Activated T-cell treated with anti-CD3 and anti-CD28 coated beads, Interleukin-2, amount 50 U/mL, for 72 hours (primary cell): ENCODE data around the gene PLPPR2. TPM values are rescaled to one million over a fixed set of nuclear protein-coding genes. Genes with fewer than 3 reads are reported as not detected.
"Not testable (repeated sequence)": the region's sequence is repeated elsewhere in the genome, so short reads cannot be mapped to it uniquely, and the experiment has no call there.

ENCODE experiments used
- ATAC-seq, 2 donors: fragments of 150-1000 bp; cut with Tn5 transposase; replicated peaks in 1 of 2; 2 replicates each; pipeline ENCODE4 v1.10.0; 2021; ENCODE audit warnings: moderate library complexity in 2 of 2, mild to moderate bottlenecking in 1 of 2
- DNase-seq, 2 donors: peaks; one replicate each; pipeline ENCODE4 v3.0.0; 2021 to 2022; ENCODE audit warnings: mixed read lengths in 1 of 2
- H3K27ac Mint-ChIP-seq: one replicate; pipeline ENCODE4 v1.8.0; 2022; ENCODE audit warnings: mild to moderate bottlenecking, moderate library complexity, mixed read lengths
- H3K27me3 Mint-ChIP-seq: one replicate; pipeline ENCODE4 v1.8.0; 2022; ENCODE audit warnings: low read depth, mixed read lengths
- H3K36me3 Mint-ChIP-seq, 2 donors: one replicate each; pipeline ENCODE4 v1.8.0; 2022; ENCODE audit warnings: mixed read lengths in 2 of 2, mild to moderate bottlenecking in 1 of 2; ENCODE audit not compliant: insufficient read depth in 2 of 2
- H3K4me1 Mint-ChIP-seq: one replicate; pipeline ENCODE4 v1.8.0; 2022; ENCODE audit warnings: low read depth, mixed read lengths
- H3K4me3 Mint-ChIP-seq, 2 donors: one replicate each; pipeline ENCODE4 v1.8.0; 2022; ENCODE audit warnings: mild to moderate bottlenecking in 2 of 2, mixed read lengths in 2 of 2, moderate library complexity in 2 of 2
- H3K9me3 Mint-ChIP-seq, 2 donors: one replicate each; pipeline ENCODE4 v1.8.0; 2022; ENCODE audit warnings: mixed read lengths in 2 of 2
- total RNA-seq, 2 donors: library from RNA; stranded (reverse); gene quantifications; one replicate each; pipeline ENCODE4 v1.2.3, GENCODE V29; 2022

PLPPR2 gene
- total RNA-seq, 2 donors from 2014 or later = 6.9 to 9.7 TPM

DNA sequence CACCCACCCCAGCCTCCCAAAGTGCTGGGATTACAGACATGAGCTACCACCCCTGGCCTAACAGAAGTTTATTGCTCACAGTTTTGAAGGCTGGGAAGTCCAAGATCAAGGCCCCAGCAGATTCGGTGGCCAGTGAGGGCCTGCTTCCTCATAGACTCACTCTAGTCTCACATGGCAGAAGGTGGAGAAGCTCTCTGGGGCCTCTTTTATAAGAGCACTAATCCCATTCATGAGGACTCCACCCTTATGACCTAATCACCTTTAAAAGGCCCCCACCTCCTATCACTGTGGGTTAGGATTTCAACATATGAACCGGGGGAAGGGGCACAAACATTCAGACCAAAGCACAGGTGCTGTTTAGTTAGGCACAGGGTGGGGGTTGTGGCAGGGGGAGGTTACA lies 12.3 kb downstream of the PLPPR2 start:
- DNase-seq (no peak), ATAC-seq (no peak)
- Mint-ChIP-seq H3K4me1 (no peaks in the 10 kb centered on the region), H3K27ac (no peak overlapping the region), H3K9me3 (no peaks in the 10 kb centered on the region), H3K4me3 (no peak overlapping the region), H3K36me3 (peaks cover 0 to 8% of the 10 kb centered on the region in 2 donors), H3K27me3 (no peaks in the 10 kb centered on the region)

DNA sequence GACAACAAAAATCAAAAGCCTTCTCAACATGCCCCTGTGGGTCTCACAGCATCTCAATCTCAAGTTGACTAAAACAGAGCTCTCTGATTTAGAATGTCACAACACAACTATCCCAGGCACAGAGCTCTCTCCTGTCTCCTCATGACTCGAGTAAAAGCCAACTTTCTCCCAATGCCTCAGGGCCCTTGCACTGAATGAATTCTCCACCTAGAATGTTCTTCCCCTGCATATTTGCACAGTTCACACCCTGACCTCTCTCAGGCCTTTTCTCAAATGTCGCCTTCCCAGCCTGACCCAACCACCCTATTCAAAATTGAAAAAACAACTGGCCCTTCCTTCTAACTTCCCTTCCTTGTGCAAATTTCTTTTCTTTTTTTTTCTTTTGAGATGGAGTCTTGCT lies 15.5 kb downstream of the PLPPR2 start:
- Mint-ChIP-seq H3K27me3 (no peaks in the 10 kb centered on the region), H3K36me3 (peaks cover 0 to 8% of the 10 kb centered on the region in 2 donors), H3K4me3 (no peak overlapping the region), H3K9me3 (no peaks in the 10 kb centered on the region), H3K27ac (no peak overlapping the region), H3K4me1 (peaks cover 9% of the 10 kb centered on the region)
- DNase-seq = no peak
- ATAC-seq = no peak

DNA sequence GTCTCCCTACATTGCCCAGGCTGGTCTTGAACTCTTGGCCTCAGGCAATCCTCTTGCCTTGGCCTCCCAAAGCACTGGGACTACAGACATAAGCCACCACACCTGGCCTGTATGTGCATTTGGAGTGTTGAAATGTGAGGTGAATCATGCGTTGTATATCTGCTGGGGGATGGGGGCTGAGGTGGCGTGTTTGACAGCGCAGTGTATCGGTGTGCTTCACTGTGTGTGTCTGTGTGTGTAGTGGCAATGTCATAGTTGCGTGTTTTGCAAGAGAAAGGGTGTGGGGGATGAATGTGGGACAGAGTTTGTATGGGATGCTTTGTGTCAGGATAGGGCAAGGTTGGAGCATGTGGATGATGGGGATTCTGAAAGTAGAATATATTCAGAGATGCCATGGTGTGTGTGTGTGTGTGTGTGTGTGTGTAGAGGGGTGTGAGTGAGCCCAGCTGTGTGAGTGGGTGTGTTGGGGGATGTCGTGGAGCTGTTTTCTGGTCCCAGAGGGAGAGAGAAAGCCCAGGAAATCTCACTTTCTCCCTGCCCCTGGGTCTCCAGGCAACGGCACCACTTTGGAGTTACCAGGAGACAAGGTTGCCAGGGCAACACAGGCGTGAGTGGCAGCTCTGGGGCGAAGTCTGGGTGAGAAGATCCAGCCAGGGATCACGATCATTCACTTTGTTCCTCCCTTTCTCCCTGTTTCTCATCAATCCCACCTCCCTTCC lies 18.1 kb downstream of the PLPPR2 start:
- DNase-seq (no peak), ATAC-seq (no peak)
- H3K36me3 Mint-ChIP-seq = peaks cover 3 to 15% of the 10 kb centered on the region in 2 donors
- no peak overlapping the region for H3K27ac Mint-ChIP-seq
- peak overlapping the region in 1 of 2 donors; percentile 36 for H3K4me3 Mint-ChIP-seq
- peaks cover 35% of the 10 kb centered on the region for H3K4me1 Mint-ChIP-seq
- H3K9me3 Mint-ChIP-seq = peaks cover 0 to 2% of the 10 kb centered on the region in 2 donors
- H3K27me3 Mint-ChIP-seq = no peaks in the 10 kb centered on the region

DNA sequence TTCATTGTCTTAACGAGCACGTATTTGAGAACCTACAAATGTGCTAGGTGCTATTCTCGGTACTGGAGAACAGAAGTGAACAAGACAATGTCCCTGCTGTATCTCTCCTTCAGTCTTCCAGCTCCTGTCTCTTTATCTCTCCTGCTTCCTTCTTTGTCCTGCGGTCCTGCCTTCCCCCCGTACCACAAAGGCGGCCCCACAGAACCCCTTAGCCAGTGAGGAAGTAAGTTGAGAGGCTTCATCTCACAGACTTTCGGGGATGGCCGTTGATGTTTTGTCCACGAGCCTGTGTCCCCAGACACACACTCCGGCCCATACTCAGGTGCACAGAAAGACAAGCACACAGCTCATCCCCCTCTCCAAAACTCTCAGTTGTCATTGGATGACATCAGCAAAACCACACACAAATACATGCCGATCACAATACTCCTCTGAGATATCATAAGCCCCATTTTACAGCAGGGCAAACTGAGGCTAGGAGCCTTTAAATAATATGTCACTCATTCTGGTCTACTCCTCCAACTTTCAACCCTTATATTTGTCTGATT lies 18.7 kb downstream of the PLPPR2 start:
- Mint-ChIP-seq H3K27me3 (no peaks in the 10 kb centered on the region), H3K4me1 (peaks cover 41% of the 10 kb centered on the region), H3K4me3 (no peak overlapping the region), H3K36me3 (peaks cover 5 to 15% of the 10 kb centered on the region in 2 donors), H3K27ac (no peak overlapping the region), H3K9me3 (peaks cover 0 to 2% of the 10 kb centered on the region in 2 donors)
- ATAC-seq (no peak), DNase-seq (no peak)

DNA sequence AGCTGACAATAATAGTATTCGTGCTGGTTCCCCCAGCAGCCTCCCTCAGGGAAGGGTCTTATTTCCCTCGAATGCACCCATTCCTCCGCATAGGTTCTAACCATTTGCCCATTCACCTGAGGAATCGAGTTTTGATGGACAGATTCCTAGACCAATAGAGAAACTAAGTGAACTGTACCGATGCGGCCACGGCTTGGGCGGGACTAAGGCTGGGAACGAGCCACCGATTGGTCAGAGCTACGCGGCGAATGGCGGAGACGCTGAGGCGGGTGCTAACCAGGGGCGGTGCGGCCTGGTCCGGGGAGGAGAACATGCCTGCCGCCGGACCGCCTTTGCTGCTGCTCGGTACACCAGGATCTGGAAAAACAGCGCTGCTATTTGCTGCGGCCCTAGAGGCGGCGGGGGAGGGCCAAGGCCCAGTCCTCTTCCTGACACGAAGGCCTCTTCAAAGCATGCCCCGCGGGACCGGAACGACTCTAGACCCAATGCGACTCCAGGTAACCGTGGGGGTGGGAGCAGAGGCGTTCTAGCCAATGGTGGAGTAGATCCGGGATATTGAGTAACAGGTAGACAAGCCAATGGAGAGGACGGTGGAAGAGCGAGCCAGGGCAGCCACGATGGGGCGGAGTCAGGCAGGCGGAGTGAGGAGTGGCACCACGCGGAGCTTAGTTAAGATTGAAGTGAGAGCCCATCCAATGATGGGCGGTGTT lies 19.4 kb downstream of the PLPPR2 start, which contains the start of gene SWSAP1:
Gene SWSAP1 (plus strand): TSS at position 234 of the 710 bp plus-strand sequence. CDS start 15 bp downstream, at position 249.
- peak within 1 kb of the TSS in 1 of 2 donors; percentile 36 for H3K4me3 Mint-ChIP-seq
- peak; percentile 96 to 98 for DNase-seq
- peaks cover 44% of the 10 kb centered on the region for H3K4me1 Mint-ChIP-seq
- H3K9me3 Mint-ChIP-seq = peaks cover 0 to 2% of the 10 kb centered on the region in 2 donors
- peaks cover 5 to 14% of the 10 kb centered on the region in 2 donors for H3K36me3 Mint-ChIP-seq
- ATAC-seq = peak; percentile 91
- no peak within 1 kb of the TSS for H3K27ac Mint-ChIP-seq
- no peaks in the 10 kb centered on the region for H3K27me3 Mint-ChIP-seq

DNA sequence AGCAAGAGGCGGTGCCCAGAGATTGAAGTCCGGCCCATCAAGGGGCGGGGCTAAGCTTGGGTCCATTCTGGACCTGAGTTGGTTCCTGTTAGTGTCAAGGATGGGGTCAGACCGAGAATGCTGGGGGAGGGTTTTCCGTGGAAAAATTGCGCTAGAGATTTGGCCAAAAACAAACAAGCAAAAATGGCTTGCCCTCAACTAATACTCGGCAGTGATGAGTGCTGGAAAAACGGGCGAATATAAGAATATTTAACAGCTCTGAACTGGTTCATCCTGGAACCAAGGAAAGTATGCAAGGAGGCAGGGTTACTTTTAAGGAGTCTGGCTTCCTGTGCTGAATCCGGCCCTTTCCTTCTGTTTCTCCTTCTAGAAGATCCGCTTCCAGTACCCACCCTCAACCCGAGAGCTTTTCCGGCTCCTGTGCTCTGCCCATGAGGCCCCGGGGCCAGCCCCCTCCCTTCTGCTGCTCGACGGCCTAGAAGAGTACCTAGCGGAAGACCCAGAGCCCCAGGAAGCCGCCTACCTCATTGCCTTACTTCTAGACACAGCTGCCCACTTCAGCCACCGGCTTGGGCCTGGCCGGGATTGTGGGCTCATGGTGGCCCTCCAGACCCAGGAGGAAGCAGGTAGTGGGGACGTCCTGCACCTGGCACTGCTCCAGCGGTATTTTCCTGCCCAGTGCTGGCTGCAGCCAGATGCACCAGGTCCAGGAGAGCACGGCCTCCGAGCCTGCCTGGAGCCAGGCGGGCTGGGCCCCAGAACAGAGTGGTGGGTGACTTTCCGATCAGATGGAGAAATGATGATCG lies 20.1 kb downstream of the PLPPR2 start:
- DNase-seq (peak; percentile 80 to 84), ATAC-seq (peak; percentile 46 to 47)
- Mint-ChIP-seq H3K4me3 (no peak overlapping the region), H3K36me3 (peaks cover 8 to 15% of the 10 kb centered on the region in 2 donors), H3K9me3 (peaks cover 0 to 2% of the 10 kb centered on the region in 2 donors), H3K27ac (no peak overlapping the region), H3K27me3 (no peaks in the 10 kb centered on the region), H3K4me1 (peaks cover 52% of the 10 kb centered on the region)

DNA sequence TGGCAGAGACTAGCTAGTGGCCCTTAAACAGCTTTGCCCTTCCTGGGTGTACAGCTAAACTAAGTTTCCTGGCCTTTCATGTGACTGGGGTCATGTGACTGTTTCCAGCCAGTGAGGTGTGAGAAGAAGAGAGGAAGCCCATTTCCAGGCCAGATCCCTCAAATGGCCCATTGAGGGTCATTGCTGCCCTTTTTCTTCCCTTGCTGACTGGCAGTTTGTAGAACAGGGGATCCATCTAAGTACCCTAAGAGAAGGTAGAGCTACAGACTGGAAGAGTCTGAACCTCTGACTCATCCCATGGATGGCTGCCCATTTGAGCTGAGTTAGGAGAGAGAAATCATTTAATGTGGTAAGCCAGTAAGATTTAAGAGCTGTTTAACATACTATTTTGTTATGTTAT lies 22.0 kb downstream of the PLPPR2 start:
- Mint-ChIP-seq H3K36me3 (peaks cover 8 to 10% of the 10 kb centered on the region in 2 donors), H3K4me1 (peaks cover 66% of the 10 kb centered on the region), H3K27me3 (no peaks in the 10 kb centered on the region), H3K9me3 (peaks cover 0 to 2% of the 10 kb centered on the region in 2 donors), H3K4me3 (peak overlapping the region in 1 of 2 donors; percentile 78), H3K27ac (peak overlapping the region; percentile 82)
- DNase-seq = peak; percentile 40 to 42
- no peak for ATAC-seq

DNA sequence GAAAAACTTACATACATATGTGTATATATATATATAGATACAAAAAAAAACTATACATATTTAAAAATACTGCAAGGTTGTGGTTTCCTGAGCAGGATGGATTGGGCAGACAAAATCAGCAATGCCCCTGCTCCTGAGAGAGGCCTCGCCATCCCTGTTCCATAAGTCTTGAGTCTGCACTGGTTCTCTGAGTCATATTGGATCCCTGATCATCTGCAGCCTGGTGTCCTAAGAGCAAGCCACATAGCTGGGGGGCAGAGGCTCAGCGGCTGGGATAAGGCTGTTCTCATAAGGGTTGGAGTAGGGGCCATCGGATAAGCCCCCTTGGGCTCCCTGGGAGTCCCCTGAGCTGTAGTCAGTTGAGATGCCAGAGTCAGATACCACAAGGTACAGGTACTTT lies 22.5 kb downstream of the PLPPR2 start:
- no peak for ATAC-seq
- peaks cover 8 to 10% of the 10 kb centered on the region in 2 donors for H3K36me3 Mint-ChIP-seq
- H3K4me3 Mint-ChIP-seq = peak overlapping the region in 1 of 2 donors; percentile 13
- no peak overlapping the region for H3K27ac Mint-ChIP-seq
- peaks cover 71% of the 10 kb centered on the region for H3K4me1 Mint-ChIP-seq
- H3K27me3 Mint-ChIP-seq = no peaks in the 10 kb centered on the region
- no peak for DNase-seq
- H3K9me3 Mint-ChIP-seq = peaks cover 0 to 2% of the 10 kb centered on the region in 2 donors

DNA sequence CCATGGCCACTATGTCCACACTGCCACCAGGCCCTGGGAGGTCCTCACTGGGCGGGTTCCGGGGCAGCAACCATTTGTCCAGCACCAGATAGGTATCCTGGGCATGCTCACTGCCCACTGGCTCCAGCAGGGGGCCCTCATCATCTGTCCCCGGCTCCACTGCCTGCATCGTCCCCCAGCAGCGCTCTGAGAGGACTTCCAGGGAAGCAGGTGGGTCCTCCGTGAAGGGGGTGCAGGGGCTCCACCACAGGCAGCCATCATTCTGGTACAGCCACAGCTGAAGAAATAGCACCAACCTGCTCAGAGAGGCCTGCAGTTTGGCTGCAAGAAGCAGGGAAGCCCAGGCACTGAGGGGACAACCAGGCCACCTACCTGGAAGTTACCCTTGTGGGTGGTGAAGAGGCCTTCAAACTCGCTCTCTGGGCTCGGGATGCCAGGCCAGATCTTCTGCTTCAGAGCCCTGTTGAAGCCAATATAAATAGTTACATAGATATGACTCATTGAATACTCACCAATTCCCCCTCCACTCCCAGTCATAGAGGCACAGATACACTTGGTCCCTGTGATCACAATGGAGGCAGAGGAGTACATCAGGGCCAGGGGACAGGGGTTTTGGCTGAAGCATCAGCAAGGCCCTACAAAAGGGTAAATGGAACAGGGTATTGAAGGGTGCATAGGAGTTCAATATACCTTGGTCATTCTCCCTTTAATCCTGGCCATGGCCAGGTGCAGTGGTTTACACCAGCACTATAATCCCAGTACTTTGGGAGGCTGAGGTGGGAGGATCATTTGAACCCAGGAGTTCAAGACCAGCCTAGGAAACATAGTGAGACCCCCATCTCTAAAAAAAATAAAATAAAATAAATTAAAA lies 23.3 kb downstream of the PLPPR2 start:
- Mint-ChIP-seq H3K4me3 (peak overlapping the region; percentile 20 to 60), H3K9me3 (peaks cover 0 to 2% of the 10 kb centered on the region in 2 donors), H3K27me3 (no peaks in the 10 kb centered on the region), H3K27ac (no peak overlapping the region), H3K36me3 (peaks cover 8 to 10% of the 10 kb centered on the region in 2 donors), H3K4me1 (peaks cover 70% of the 10 kb centered on the region)
- ATAC-seq (no peak), DNase-seq (peak; percentile 31 to 35)

DNA sequence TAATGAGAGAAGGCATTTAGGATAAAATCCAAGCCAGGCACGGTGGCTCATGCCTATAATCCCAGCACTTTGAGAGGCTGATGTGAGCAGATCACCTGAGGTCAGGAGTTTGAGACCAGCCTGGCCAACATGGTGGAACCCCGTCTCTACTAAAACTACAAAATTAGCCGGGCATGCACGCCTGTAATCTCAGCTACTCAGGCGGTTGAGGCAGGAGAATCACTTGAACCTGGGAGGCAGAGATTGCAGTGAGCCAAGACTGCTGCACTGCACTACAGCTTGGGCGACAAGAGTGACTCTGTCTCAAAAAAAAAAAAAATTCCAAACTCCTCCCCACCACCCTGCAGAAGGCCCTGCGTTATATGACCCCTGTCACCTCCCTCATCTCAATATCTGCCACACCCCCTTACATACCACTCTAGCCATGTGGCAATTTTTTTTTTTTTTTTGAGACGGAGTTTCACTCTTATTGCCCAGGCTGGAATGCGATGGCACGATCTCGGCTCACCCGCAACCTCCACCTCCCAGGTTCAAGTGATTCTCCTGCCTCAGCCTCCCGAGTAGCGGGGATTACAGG lies 24.1 kb downstream of the PLPPR2 start:
- ATAC-seq, H3K9me3 Mint-ChIP-seq, DNase-seq, H3K27ac Mint-ChIP-seq, H3K4me3 Mint-ChIP-seq, H3K27me3 Mint-ChIP-seq: not testable (repeated sequence)
- Mint-ChIP-seq H3K36me3 (peaks cover 8 to 10% of the 10 kb centered on the region in 2 donors), H3K4me1 (peaks cover 70% of the 10 kb centered on the region)

DNA sequence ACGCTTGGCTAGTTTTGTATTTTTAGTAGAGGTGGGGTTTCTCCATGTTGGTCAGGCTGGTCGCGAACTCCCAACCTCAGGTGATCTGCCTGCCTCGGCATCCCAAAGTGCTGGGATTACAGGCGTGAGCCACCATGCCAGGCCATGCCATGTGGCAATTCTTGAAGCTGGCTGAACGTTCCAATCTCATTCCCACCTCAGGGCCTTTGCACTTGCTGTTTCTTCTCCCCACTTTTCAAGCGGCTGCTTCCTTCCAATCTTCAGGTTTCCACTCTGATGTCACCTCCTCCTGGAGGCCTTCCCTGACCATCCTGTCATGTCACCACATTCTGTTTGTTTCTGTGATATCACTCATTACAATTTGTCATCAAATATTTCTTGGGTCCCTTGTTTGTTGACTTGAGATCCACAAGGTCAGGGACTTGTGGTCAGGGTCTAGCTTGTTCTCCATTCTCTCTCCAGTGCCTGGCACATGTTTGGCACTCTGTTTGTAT lies 24.7 kb downstream of the PLPPR2 start:
- H3K36me3 Mint-ChIP-seq = peaks cover 8 to 10% of the 10 kb centered on the region in 2 donors
- H3K27ac Mint-ChIP-seq = peak overlapping the region; percentile 83
- ATAC-seq (no peak), DNase-seq (no peak)
- H3K27me3 Mint-ChIP-seq = peaks cover 4% of the 10 kb centered on the region
- peaks cover 0 to 2% of the 10 kb centered on the region in 2 donors for H3K9me3 Mint-ChIP-seq
- peak overlapping the region; percentile 89 to 95 for H3K4me3 Mint-ChIP-seq
- peaks cover 70% of the 10 kb centered on the region for H3K4me1 Mint-ChIP-seq
